HepG2 (cell line): Measurements from ENCODE around the gene THADA. TPM values are rescaled to one million over a fixed set of nuclear protein-coding genes. Genes with fewer than 3 reads are reported as not detected.

Source experiments
- ATF4 ChIP-seq, 2 experiments: fragments of 450-650 bp in 1 of 2; sonication (generic) in 1 of 2; formaldehyde crosslinking; IDR thresholded peaks; 2 replicates each; pipeline versions ENCODE4 v1.5.0 to v1.8.0; 2020 to 2022; ENCODE audit warnings: mild to moderate bottlenecking in 1 of 2, missing genetic modification reagents in 1 of 2
- EHMT2 ChIP-seq: fragments of 200-600 bp; sonication (generic); IDR thresholded peaks from 2 replicates; pipeline ENCODE4 v1.7.0; 2017; ENCODE audit warnings: antibody characterized with exemption, low read depth, low read length, borderline replicate concordance
- ETV5 ChIP-seq: IDR thresholded peaks from 2 replicates; pipeline ENCODE4 v1.6.1; 2018; ENCODE audit warnings: missing biosample characterization, missing genetic modification reagents, inconsistent platforms, borderline replicate concordance
- GMEB1 ChIP-seq: sonication (generic); formaldehyde crosslinking; IDR thresholded peaks from 2 replicates; pipeline ENCODE4 v1.5.1; 2020; ENCODE audit warnings: missing genetic modification reagents, mild to moderate bottlenecking, borderline replicate concordance
- KDM3A ChIP-seq: IDR thresholded peaks from 2 replicates; pipeline ENCODE4 v1.6.1; 2018; ENCODE audit warnings: low read depth, missing compliant biosample characterization
- KDM4B ChIP-seq: sonication (generic); formaldehyde crosslinking; IDR thresholded peaks from 2 replicates; pipeline ENCODE4 v1.4.0; 2020; ENCODE audit warnings: missing genetic modification reagents
- MATR3 ChIP-seq: sonication (generic); formaldehyde crosslinking; IDR thresholded peaks from 2 replicates; pipeline ENCODE4 v1.4.0; 2020; ENCODE audit warnings: missing genetic modification reagents
- MEIS2 ChIP-seq: sonication (generic); formaldehyde crosslinking; IDR thresholded peaks from 2 replicates; pipeline ENCODE4 v1.9.0; 2021; ENCODE audit warnings: mild to moderate bottlenecking, missing genetic modification reagents
- MLX ChIP-seq: IDR thresholded peaks from 2 replicates; pipeline ENCODE4 v1.6.1; 2016
- NFYC ChIP-seq: IDR thresholded peaks from 2 replicates; pipeline ENCODE4 v1.6.1; 2016; ENCODE audit warnings: missing genetic modification reagents, missing compliant biosample characterization
- PAXIP1 ChIP-seq: sonication (generic); formaldehyde crosslinking; conservative IDR thresholded peaks from 2 replicates; pipeline ENCODE4 v1.4.0; 2020; ENCODE audit warnings: mild to moderate bottlenecking, missing genetic modification reagents, moderate library complexity
- SMAD9 ChIP-seq: sonication (generic); formaldehyde crosslinking; IDR thresholded peaks from 2 replicates; pipeline ENCODE4 v1.5.1; 2020; ENCODE audit warnings: mild to moderate bottlenecking, missing genetic modification reagents
- SNRNP70 ChIP-seq: fragments of 200-400 bp; formaldehyde crosslinking; IDR thresholded peaks from 2 replicates; pipeline ENCODE4 v1.6.1; 2017; ENCODE audit warnings: mild to moderate bottlenecking, low read depth, low read length, moderate library complexity
- STAT5B ChIP-seq: sonication (generic); formaldehyde crosslinking; IDR thresholded peaks from 2 replicates; pipeline ENCODE4 v1.4.0; 2020; ENCODE audit warnings: missing genetic modification reagents
- TCF7 ChIP-seq: sonication (generic); IDR thresholded peaks from 2 replicates; pipeline ENCODE4 v1.6.1; 2016; ENCODE audit warnings: antibody characterized with exemption, low read depth
- ZBTB33 ChIP-seq: sonication (generic); formaldehyde crosslinking; IDR thresholded peaks from 2 replicates; pipeline ENCODE4 v1.4.0; 2020; ENCODE audit warnings: missing genetic modification reagents
- ZKSCAN8 ChIP-seq: IDR thresholded peaks from 2 replicates; pipeline ENCODE4 v1.6.1; 2016; ENCODE audit warnings: borderline replicate concordance, missing genetic modification reagents, missing compliant biosample characterization
- ZNF335 ChIP-seq: sonication (generic); formaldehyde crosslinking; IDR thresholded peaks from 2 replicates; pipeline ENCODE4 v1.4.0; 2020; ENCODE audit warnings: missing genetic modification reagents
- ZNF34 ChIP-seq: sonication (generic); formaldehyde crosslinking; IDR thresholded peaks from 2 replicates; pipeline ENCODE4 v1.4.0; 2020; ENCODE audit warnings: mild to moderate bottlenecking, missing genetic modification reagents, borderline replicate concordance
- ZNF556 ChIP-seq: sonication (generic); formaldehyde crosslinking; IDR thresholded peaks from 2 replicates; pipeline ENCODE4 v1.4.0; 2020; ENCODE audit warnings: mild to moderate bottlenecking, missing genetic modification reagents, borderline replicate concordance
- ZSCAN25 ChIP-seq: sonication (generic); formaldehyde crosslinking; IDR thresholded peaks from 2 replicates; pipeline ENCODE4 v1.8.0; 2022; ENCODE audit warnings: mild to moderate bottlenecking, missing genetic modification reagents
- polyA plus RNA-seq, 8 experiments: library from polyadenylated mRNA; depleted of rRNA in 3 of 8; stranded (reverse) in 7 of 8; unstranded in 1 of 8; fragments of >200 nt; fragmentation: Illumina TruSeq in 4 of 8; extraction: Trizol in 4 of 8; gene quantifications; 2 replicates each; pipeline versions ENCODE4 v1.2.1 to v1.2.3, GENCODE V29; 2011 to 2016; ENCODE audit warnings: low read depth in 4 of 8, missing spikeins in 1 of 8, mixed read lengths in 1 of 8; ENCODE audit not compliant: insufficient read depth in 1 of 8
- total RNA-seq, 5 experiments: library from RNA; depleted of rRNA; stranded (reverse); fragments of >200 nt; fragmentation: Illumina TruSeq; extraction: Trizol; gene quantifications; 2 replicates each; pipeline ENCODE4 v1.2.3, GENCODE V29; 2016; ENCODE audit warnings: low read depth in 1 of 5

THADA gene
- total and polyA plus RNA-seq, 2 of the 13 experiments (the other 11 are each of a cell fraction or from before 2014, with no cell fraction given), result 12.7 to 21.7 TPM

- TF ChIP-seq MLX (CRISPR knock-in tag) (0 out of 2 replicates have a peak, but pooled peaks have one; percentile 12), GMEB1 (CRISPR knock-in tag) (peak; percentile 66), ETV5 (CRISPR knock-in tag) (peak; percentile 91), STAT5B (CRISPR knock-in tag) (no peak), EHMT2 (no peak), KDM4B (no peak), NFYC (CRISPR knock-in tag) (no peak), ZKSCAN8 (CRISPR knock-in tag) (peak; percentile 71; the same call in 1 of the 2 replicates), ZNF34 (CRISPR knock-in tag) (no peak), SMAD9 (no peak), TCF7 (peak; percentile 13; the same call in 1 of the 2 replicates), SNRNP70 (no peak), MEIS2 (CRISPR knock-in tag) (peak; percentile 90; the same call in 1 of the 2 replicates), ATF4 (CRISPR knock-in tag; IDR thresholded peaks at IDR 0.05) (peak in 1 of 2 experiments; percentile 69; a peak in 2 of 4 replicates), PAXIP1 (CRISPR knock-in tag) (peak; percentile 70; the same call in 1 of the 2 replicates), MATR3 (CRISPR knock-in tag) (no peak), ZNF335 (CRISPR knock-in tag) (no peak; the same call in 1 of the 2 replicates), ZNF556 (no peak; the same call in none of the 2 replicates), ZSCAN25 (CRISPR knock-in tag) (peak; percentile 100), ZBTB33 (no peak), KDM3A (no peak)
Observed at GRCh38 chr2:43219383-43220228, 376.2 kb downstream of the THADA start (continued).
